Heart left ventricle (tissue), 16 donors: ENCODE results near the gene PPP1R17. TPM values are rescaled to one million over a fixed set of nuclear protein-coding genes. Genes with fewer than 3 reads are reported as not detected.

Experiments
- ATAC-seq, 4 donors: fragments of 200-7000 bp; cut with Tn5 transposase; one replicate each; pipeline ENCODE4 v1.9.1; 2020 to 2022; ENCODE audit warnings: moderate library complexity in 4 of 4, mild to moderate bottlenecking in 3 of 4, moderate number of reproducible peaks in 1 of 4
- DNase-seq, 5 donors: peaks; one replicate each; pipeline ENCODE4 v3.0.0-alpha.2; 2020
- H3K27ac ChIP-seq, 12 donors: fragments of 200-600 bp; sonication (generic) in 4 of 12; one replicate each; pipeline versions ENCODE4 v1.5.0 to v1.8.0; 2016 to 2022; ENCODE audit warnings: mild to moderate bottlenecking in 2 of 12
- H3K27me3 ChIP-seq, 9 donors: fragments of 200-600 bp; sonication (generic) in 2 of 9; one replicate each; pipeline versions ENCODE4 v1.5.1 to v1.8.0; 2016 to 2022; ENCODE audit warnings: mild to moderate bottlenecking in 3 of 9
- H3K36me3 ChIP-seq, 9 donors: fragments of 200-600 bp; sonication (generic) in 2 of 9; one replicate each; pipeline versions ENCODE4 v1.5.0 to v1.8.0; 2018 to 2022; ENCODE audit warnings: mild to moderate bottlenecking in 2 of 9
- H3K4me1 ChIP-seq, 12 donors: fragments of 200-600 bp; sonication (generic) in 4 of 12; one replicate each; pipeline versions ENCODE4 v1.5.0 to v1.8.0; 2016 to 2022; ENCODE audit warnings: mild to moderate bottlenecking in 3 of 12
- H3K4me3 ChIP-seq, 12 donors: fragments of 200-600 bp; sonication (generic) in 4 of 12; one replicate each; pipeline versions ENCODE4 v1.5.0 to v1.8.0; 2017 to 2022; ENCODE audit warnings: mild to moderate bottlenecking in 9 of 12, moderate library complexity in 4 of 12
- H3K9me3 ChIP-seq, 12 donors: fragments of 200-600 bp; sonication (generic) in 4 of 12; one replicate each; pipeline versions ENCODE4 v1.5.0 to v1.8.0; 2016 to 2022; ENCODE audit warnings: mild to moderate bottlenecking in 1 of 12
- POLR2A ChIP-seq, 2 donors: fragments of 450-650 bp; IDR thresholded peaks; one replicate each; pipeline ENCODE4 v1.6.1; 2017; ENCODE audit warnings: antibody characterized with exemption in 2 of 2, mild to moderate bottlenecking in 2 of 2, moderate library complexity in 2 of 2
- WGBS, 4 donors: extraction: QIAGEN DNeasy Blood & Tissue Kit in 2 of 4; methylation state at CpG; one replicate each; pipeline versions ENCODE4 v1.1.5 to v1.1.7; 2013 to 2018; 5-methylcytosine and 5-hydroxymethylcytosine counted together
- intact Hi-C, 10 donors: fragments of 100-400 bp; cut with DNase I; formaldehyde crosslinking; loops; one replicate each; pipeline versions ENCODE4 v1.11.1 to v1.14.2; 2022
- polyA plus RNA-seq, 2 donors: library from polyadenylated mRNA; stranded (reverse); fragments of 200-250 nt; gene quantifications; one replicate each; pipeline ENCODE4 v1.2.3, GENCODE V29; 2013
- total RNA-seq, 9 donors: library from RNA; depleted of rRNA in 2 of 9; stranded (reverse); fragments of >200 nt in 2 of 9; fragmentation: NEBNext Ultra II Directional in 3 of 9; extraction: Animal tissue kit (Norgen Biotek cat#: 25700) in 3 of 9; gene quantifications; one replicate each; pipeline versions ENCODE4 v1.1.0 to v1.2.4, GENCODE V29; 2016 to 2023
- TF ChIP-seq, protein P1 (sequence below), 12 donors: fragments of 200-600 bp; sonication (generic) in 4 of 12; IDR thresholded peaks; one replicate each; pipeline versions ENCODE4 v1.5.0 to v1.8.0; 2018 to 2022; ENCODE audit warnings: antibody characterized with exemption in 12 of 12, mild to moderate bottlenecking in 5 of 12
- donor health status: ischemic (EF 13 %, LVEDD 7.1; RV severe dilation, severe dysfunction).
- donor health status: healthy with polysubstance abuse.
- donor health status: DM: no; HTN: yes; CAD: no.
- donor health status: DM: no; HTN: no; CAD: no.
- donor health status: ischemic (EF 25% LVEDD 6.9; RV normal size, moderate dysfunction).
- donor health status: ischemic (EF 25% LVEDD 5.7; RV mildly dilated, moderate dysfunction).
- donor health status: healthy.
- donor health status: DM: yes; HTN: yes; CAD: no.
- donor health status: ischemic (EF 35%, LVEDD 5.7; RV mildly dilated, moderate dysfunction).
- donor health status: nonischemic (EF 11% LVEDD 7.7; RV severe dilation, severe dysfunction).
- donor health status: DM: yes; HTN: yes; CAD: no.
- donor health status: PGD.
- donor health status: ischemic (EF 29% LVEDD 5.4; RV normal size, mild dysfunction).
- donor health status: nonischemic (EF 23%, LVEDD 6.1; RV moderate dilation, normal function).

PPP1R17 gene
- total and polyA plus RNA-seq, 11 donors, result 0.29 TPM; not detected in 10

DNA sequence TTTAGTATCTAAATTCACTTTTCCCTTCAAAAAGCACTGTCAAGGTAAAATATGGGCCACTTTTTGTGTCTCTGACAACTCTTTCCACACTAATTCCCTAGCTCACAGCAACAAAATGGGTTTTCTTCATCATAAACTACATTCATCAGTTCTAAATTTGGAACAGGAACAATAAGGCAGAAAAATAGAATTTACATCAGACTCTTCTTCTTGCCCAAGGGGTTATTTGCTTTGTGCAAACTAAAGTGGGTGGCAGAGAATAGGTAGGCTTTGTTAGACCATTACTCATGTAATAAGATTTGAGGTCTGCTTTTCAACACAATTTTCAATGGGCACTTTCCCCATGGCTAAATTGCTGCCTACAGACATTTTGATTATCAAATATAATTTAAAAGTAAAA lies 17.6 kb upstream of the PPP1R17 start:
- H3K36me3 ChIP-seq, result no peaks in the 10 kb centered on the region
- H3K27me3 ChIP-seq, result no peaks in the 10 kb centered on the region
- H3K27ac ChIP-seq, result no peak overlapping the region
- intact Hi-C loops, result no loop called here
- TF ChIP-seq POLR2A (IDR thresholded peaks at IDR 0.05), result no peak
- TF ChIP-seq, protein P1, sequence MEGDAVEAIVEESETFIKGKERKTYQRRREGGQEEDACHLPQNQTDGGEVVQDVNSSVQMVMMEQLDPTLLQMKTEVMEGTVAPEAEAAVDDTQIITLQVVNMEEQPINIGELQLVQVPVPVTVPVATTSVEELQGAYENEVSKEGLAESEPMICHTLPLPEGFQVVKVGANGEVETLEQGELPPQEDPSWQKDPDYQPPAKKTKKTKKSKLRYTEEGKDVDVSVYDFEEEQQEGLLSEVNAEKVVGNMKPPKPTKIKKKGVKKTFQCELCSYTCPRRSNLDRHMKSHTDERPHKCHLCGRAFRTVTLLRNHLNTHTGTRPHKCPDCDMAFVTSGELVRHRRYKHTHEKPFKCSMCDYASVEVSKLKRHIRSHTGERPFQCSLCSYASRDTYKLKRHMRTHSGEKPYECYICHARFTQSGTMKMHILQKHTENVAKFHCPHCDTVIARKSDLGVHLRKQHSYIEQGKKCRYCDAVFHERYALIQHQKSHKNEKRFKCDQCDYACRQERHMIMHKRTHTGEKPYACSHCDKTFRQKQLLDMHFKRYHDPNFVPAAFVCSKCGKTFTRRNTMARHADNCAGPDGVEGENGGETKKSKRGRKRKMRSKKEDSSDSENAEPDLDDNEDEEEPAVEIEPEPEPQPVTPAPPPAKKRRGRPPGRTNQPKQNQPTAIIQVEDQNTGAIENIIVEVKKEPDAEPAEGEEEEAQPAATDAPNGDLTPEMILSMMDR (IDR thresholded peaks at IDR 0.05), result no peak
- peaks cover 0 to 12% (median 0%) of the 10 kb centered on the region in 12 donors for H3K4me1 ChIP-seq
- peaks cover 0 to 8% (median 0%) of the 10 kb centered on the region in 12 donors for H3K9me3 ChIP-seq
- H3K4me3 ChIP-seq, result no peak overlapping the region
- DNase-seq, result no peak
- no peak for ATAC-seq

DNA sequence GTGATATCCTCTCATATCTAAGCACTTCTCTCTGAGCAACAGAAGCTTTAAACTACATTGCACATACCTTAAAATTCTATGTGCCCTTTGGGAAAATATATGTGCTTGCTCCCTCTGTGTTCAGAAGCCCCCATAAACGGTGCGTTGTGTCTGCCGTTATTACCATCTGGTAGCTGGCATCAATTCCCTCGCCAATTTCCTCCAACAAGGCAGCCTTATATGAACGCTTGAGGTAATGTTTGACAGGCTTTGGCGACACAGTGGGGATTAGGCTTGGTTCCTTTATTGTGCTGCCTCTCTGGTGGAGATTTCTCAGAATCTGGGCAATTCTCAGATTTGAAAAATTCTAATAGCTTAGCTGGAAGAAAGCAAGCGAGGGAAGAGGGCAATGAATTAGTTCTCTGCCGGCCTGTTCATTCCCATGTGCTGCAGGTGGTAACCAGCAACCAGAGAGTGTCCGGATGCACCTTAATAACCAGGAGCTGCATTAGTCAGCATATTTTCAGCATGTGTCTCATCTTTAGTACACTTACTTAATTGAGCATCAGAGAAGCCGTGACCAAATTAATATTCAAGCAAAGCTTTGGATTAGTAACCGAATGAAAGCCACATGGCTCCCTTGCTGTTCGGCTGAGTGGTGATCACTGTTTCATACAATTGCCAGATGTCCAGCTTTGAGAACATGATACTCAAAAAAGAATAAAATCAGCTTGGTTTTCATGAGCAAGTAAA lies 7.3 kb upstream of the PPP1R17 start:
- Histone ChIP-seq H3K36me3 (no peaks in the 10 kb centered on the region), H3K27me3 (peaks cover 0 to 3% (median 0%) of the 10 kb centered on the region in 9 donors), H3K4me1 (no peaks in the 10 kb centered on the region), H3K4me3 (no peak overlapping the region), H3K27ac (no peak overlapping the region), H3K9me3 (no peaks in the 10 kb centered on the region)
- ATAC-seq (no peak), DNase-seq (no peak)
- intact Hi-C loops, result no loop called here
- TF ChIP-seq, protein P1 (IDR thresholded peaks at IDR 0.05), result no peak
- no peak for TF ChIP-seq POLR2A (IDR thresholded peaks at IDR 0.05)
- WGBS, 4 donors, result 89 to 95% (median 90%) methylated on average over 12 of the region's 12 CpGs

DNA sequence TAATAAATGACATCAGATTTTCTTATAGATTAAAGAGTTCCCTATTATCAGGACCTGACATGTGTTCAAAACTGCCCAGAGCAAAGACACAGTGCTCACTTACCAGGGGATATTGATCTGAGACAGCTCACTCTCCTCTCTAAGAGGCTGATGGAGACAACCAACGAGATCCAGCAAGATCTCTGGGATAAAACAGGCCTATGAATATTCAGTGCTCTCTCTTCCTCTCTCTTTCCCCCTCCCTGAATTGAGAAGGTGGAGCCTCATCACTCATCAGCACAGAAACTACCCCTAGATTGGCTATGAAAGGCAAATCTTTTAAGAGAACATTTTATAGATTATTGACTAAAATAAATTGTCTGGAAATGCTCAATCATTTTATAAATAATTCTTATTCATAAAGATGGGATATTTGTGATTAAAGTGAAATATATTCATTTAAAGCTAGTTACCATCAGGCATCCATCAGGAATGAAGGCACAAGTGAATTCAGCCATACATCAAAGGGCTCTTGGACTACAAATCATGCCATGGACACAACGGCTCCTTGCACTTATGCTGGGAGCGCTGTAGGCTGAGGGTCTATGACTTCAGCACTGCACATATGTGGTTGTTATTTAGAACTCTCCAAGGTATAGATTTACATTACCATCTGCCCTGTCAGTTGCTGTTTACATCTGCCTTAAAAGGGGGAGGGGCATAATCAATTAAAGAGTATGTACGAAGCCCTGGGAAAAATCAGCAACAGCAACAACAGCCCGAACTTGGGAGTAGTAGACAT lies 3.4 kb upstream of the PPP1R17 start:
- no peaks in the 10 kb centered on the region for H3K9me3 ChIP-seq
- 64 to 74% (median 71%) methylated on average over 5 of the region's 5 CpGs for WGBS, 4 donors
- no peaks in the 10 kb centered on the region for H3K36me3 ChIP-seq
- H3K27me3 ChIP-seq, result no peaks in the 10 kb centered on the region
- ATAC-seq (no peak), DNase-seq (no peak)
- TF ChIP-seq, protein P1 (IDR thresholded peaks at IDR 0.05), result no peak
- TF ChIP-seq POLR2A (IDR thresholded peaks at IDR 0.05), result no peak
- intact Hi-C loops, result no loop called here
- H3K27ac ChIP-seq, result no peak overlapping the region
- H3K4me1 ChIP-seq, result peaks cover 0 to 6% (median 0%) of the 10 kb centered on the region in 12 donors
- H3K4me3 ChIP-seq, result no peak overlapping the region

DNA sequence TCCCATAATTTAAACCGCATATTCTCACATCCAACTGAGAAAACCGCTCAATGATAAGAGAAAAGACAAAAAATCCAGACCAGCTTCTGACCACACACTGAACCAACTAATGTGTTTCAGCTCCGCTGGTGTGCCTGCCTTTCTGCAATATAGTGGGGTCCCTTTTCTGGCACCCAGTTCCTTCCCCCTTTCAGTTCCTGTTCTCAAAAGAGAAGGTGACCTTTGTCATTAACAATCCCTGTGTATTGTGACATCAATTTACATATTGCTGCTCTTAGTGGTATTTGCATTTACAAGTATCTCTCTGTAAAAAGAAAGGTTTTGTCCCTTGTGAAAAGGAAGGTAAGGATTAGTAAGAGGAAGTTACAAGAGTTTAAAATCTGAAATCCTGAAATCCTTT lies 1.4 kb downstream of the PPP1R17 start:
- Histone ChIP-seq H3K27me3 (no peaks in the 10 kb centered on the region), H3K9me3 (no peaks in the 10 kb centered on the region), H3K4me3 (no peak overlapping the region), H3K4me1 (peaks cover 0 to 14% (median 0%) of the 10 kb centered on the region in 12 donors), H3K27ac (no peak overlapping the region), H3K36me3 (no peaks in the 10 kb centered on the region)
- ATAC-seq (no peak), DNase-seq (no peak)
- WGBS, 4 donors, result 75 to 83% (median 79%) methylated on average over 3 of the region's 3 CpGs
- TF ChIP-seq, protein P1 (IDR thresholded peaks at IDR 0.05), result no peak
- TF ChIP-seq POLR2A (IDR thresholded peaks at IDR 0.05), result no peak
- intact Hi-C loops, result no loop called here
